Mesendoderm (in vitro differentiated cells): ENCODE measurements around the gene TWIST2.

Source experiments
- DNase-seq: peaks from one replicate; pipeline ENCODE4 v3.0.0; 2013
- H2AK5ac ChIP-seq: 2 replicates; pipeline ENCODE4 v1.6.1; 2013; ENCODE audit warnings: low read length, inconsistent platforms
- H2BK120ac ChIP-seq: 2 replicates; pipeline ENCODE4 v1.6.1; 2013; ENCODE audit warnings: low read depth, mild to moderate bottlenecking, low read length, moderate library complexity, mixed read lengths
- H2BK15ac ChIP-seq: replicated peaks from 2 replicates; pipeline ENCODE4 v1.6.1; 2013; ENCODE audit warnings: low read depth, mild to moderate bottlenecking, moderate library complexity
- H2BK5ac ChIP-seq: 2 replicates; pipeline ENCODE4 v1.6.1; 2013; ENCODE audit warnings: low read length, inconsistent platforms
- H3K18ac ChIP-seq: 2 replicates; pipeline ENCODE4 v1.6.1; 2013; ENCODE audit warnings: mild to moderate bottlenecking, low read length, mixed read lengths
- H3K23ac ChIP-seq: one replicate; pipeline ENCODE4 v1.6.1; 2013; ENCODE audit warnings: low read length
- H3K27ac ChIP-seq: 2 replicates; pipeline ENCODE4 v1.5.1; 2013; ENCODE audit warnings: low read depth, mild to moderate bottlenecking, inconsistent platforms, low read length, moderate library complexity
- H3K27me3 ChIP-seq: 2 replicates; pipeline ENCODE4 v1.6.1; 2013; ENCODE audit warnings: low read length, control low read depth, mild to moderate bottlenecking, inconsistent platforms; ENCODE audit not compliant: insufficient read depth, poor library complexity
- H3K36me3 ChIP-seq: 2 replicates; pipeline ENCODE4 v1.6.1; 2013; ENCODE audit warnings: low read length, inconsistent platforms; ENCODE audit not compliant: control insufficient read depth, insufficient read depth
- H3K4ac ChIP-seq: one replicate; pipeline ENCODE4 v1.6.1; 2013; ENCODE audit warnings: low read depth, mild to moderate bottlenecking, low read length, moderate library complexity
- H3K4me1 ChIP-seq: 2 replicates; pipeline ENCODE4 v1.6.1; 2013; ENCODE audit warnings: low read depth, low read length, inconsistent platforms; ENCODE audit not compliant: control insufficient read depth
- H3K4me2 ChIP-seq: 2 replicates; pipeline ENCODE4 v1.6.1; 2013; ENCODE audit warnings: low read length
- H3K4me3 ChIP-seq: 2 replicates; pipeline ENCODE4 v1.5.1; 2013; ENCODE audit warnings: mild to moderate bottlenecking, low read length
- H3K56ac ChIP-seq: one replicate; pipeline ENCODE4 v1.6.1; 2013; ENCODE audit warnings: low read length
- H3K79me1 ChIP-seq: 2 replicates; pipeline ENCODE4 v1.6.1; 2013; ENCODE audit warnings: low read length, inconsistent platforms
- H3K79me2 ChIP-seq: 2 replicates; pipeline ENCODE4 v1.6.1; 2013; ENCODE audit warnings: mild to moderate bottlenecking, low read length; ENCODE audit not compliant: control insufficient read depth, insufficient read depth
- H3K9ac ChIP-seq: 2 replicates; pipeline ENCODE4 v1.6.1; 2013; ENCODE audit warnings: low read length, inconsistent platforms
- H4K5ac ChIP-seq: one replicate; pipeline ENCODE4 v1.6.1; 2013; ENCODE audit warnings: low read length
- H4K8ac ChIP-seq: one replicate; pipeline ENCODE4 v1.6.1; 2013; ENCODE audit warnings: low read depth, mild to moderate bottlenecking, control low read depth, low read length, moderate library complexity
- WGBS: extraction: QIAGEN DNeasy Blood & Tissue Kit; methylation state at CpG from one replicate; pipeline ENCODE4 v1.1.7; 2013; ENCODE audit warnings: low lambda C conversion rate, missing lambda C conversion rate; ENCODE audit not compliant: insufficient coverage; ENCODE audit errors: extremely low coverage; 5-methylcytosine and 5-hydroxymethylcytosine counted together

Gene TWIST2

DNA sequence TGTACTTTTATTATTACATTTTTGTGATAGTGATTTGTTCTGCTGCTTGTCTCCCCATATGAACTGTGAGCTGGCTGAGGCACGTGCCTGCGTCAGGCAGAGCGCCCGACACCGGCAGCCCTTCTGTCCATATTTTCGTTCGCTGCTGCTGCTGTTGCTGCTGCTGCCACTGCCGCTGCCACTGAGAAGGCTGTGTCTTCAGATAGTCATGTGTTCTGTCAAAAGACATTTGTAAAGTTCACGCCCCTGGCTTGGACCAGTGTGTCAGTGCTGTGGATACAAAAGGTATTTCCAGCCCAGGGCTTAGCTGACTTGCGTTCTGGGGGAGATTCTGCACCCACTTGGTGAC lies 47.0 kb downstream of the TWIST2 start:
- Histone ChIP-seq H2BK15ac (no peak overlapping the region), H2BK120ac (no peak overlapping the region), H3K27me3 (no peaks in the 10 kb centered on the region), H2BK5ac (no peak overlapping the region), H4K5ac (no peak overlapping the region), H3K56ac (no peak overlapping the region), H3K18ac (no peak overlapping the region), H2AK5ac (no peak overlapping the region), H3K36me3 (no peaks in the 10 kb centered on the region), H3K79me2 (no peaks in the 10 kb centered on the region), H3K27ac (no peak overlapping the region), H4K8ac (no peak overlapping the region), H3K4me3 (no peak overlapping the region), H3K4ac (no peak overlapping the region), H3K9ac (no peak overlapping the region), H3K79me1 (no peaks in the 10 kb centered on the region), H3K23ac (no peak overlapping the region), H3K4me1 (peaks cover 9% of the 10 kb centered on the region), H3K4me2 (no peak overlapping the region)
- no CpG with 5 or more reads among the region's 10 CpGs for WGBS
- no peak for DNase-seq

DNA sequence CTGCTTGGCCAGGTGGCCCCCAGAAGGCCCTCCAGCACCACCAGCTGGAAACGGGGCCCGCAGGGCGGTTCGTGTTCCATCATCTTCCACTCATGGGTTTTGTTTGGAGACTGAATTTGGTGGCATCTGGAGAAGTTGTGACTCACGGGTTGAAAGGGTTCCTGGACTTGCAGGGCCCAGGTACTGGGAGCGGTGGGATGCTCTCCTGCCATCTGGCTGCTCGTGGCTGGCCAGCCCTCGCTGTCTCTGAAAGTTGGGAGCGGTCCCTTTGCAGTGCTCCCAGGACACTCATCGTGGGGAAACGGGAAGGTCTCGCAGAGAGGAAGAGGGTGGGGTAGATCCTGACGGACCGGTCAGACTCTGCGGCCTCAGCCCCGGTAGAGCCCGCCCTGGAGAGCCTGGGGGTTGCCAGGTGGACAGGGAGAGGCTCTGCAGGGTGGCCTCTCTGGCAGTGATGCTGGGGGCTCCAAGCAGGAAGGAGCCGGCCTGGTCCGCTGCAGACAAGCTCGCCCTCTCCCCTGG lies 47.5 kb downstream of the TWIST2 start:
- no CpG with 5 or more reads among the region's 20 CpGs for WGBS
- no peak for DNase-seq
- Histone ChIP-seq H3K4me3 (no peak overlapping the region), H3K18ac (peak overlapping the region; percentile 19), H3K9ac (no peak overlapping the region), H2AK5ac (no peak overlapping the region), H3K4ac (no peak overlapping the region), H3K4me1 (peaks cover 9% of the 10 kb centered on the region), H2BK15ac (no peak overlapping the region), H4K8ac (no peak overlapping the region), H3K36me3 (no peaks in the 10 kb centered on the region), H3K79me1 (no peaks in the 10 kb centered on the region), H3K4me2 (no peak overlapping the region), H3K79me2 (no peaks in the 10 kb centered on the region), H2BK120ac (no peak overlapping the region), H3K27ac (no peak overlapping the region), H2BK5ac (no peak overlapping the region), H3K56ac (peak overlapping the region; percentile 80), H3K23ac (no peak overlapping the region), H4K5ac (no peak overlapping the region), H3K27me3 (no peaks in the 10 kb centered on the region)

DNA sequence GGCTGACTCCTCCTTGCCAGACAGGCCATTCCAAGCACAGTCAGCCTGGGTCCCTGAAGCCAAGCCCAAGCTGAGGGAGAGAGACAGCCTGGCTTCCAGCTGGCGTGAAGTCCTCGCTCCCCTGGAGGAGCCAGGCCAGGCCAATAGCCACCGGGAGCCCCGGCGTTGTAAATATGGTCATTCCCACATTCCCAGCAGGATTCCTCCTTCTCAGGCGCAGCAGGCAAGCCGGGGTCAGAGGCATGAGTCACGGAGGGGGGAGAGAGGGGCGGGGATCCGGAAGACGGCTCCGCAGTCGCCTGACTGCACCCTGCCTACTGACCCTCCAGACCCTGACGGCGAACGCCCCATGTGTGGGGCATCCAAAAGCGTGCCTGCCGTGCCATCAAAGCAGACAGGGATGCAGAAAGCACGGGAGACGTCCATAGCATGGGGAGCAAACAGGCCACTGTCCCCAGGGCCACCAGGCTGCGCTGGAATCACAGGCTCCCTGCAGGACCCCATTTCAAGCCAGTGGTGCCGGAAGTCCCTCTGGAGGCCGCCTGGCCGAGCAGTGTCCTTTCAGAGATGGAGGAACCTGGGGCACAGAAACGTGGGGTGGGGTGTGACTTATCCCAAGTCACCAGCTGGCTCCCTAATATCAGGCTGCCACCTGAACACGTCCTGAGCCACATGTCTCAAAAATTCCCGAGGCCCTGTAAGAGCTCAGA lies 48.2 kb downstream of the TWIST2 start:
- Histone ChIP-seq H3K27ac (no peak overlapping the region), H3K9ac (no peak overlapping the region), H2BK5ac (no peak overlapping the region), H3K4me3 (no peak overlapping the region), H3K27me3 (no peaks in the 10 kb centered on the region), H2BK120ac (no peak overlapping the region), H3K4me2 (no peak overlapping the region), H3K18ac (no peak overlapping the region), H4K8ac (no peak overlapping the region), H3K79me2 (no peaks in the 10 kb centered on the region), H3K36me3 (no peaks in the 10 kb centered on the region), H3K23ac (no peak overlapping the region), H3K4ac (no peak overlapping the region), H3K56ac (peak overlapping the region; percentile 80), H3K4me1 (peaks cover 9% of the 10 kb centered on the region), H4K5ac (no peak overlapping the region), H3K79me1 (no peaks in the 10 kb centered on the region), H2BK15ac (no peak overlapping the region), H2AK5ac (no peak overlapping the region)
- peak; percentile 90 for DNase-seq
- no CpG with 5 or more reads among the region's 27 CpGs for WGBS

DNA sequence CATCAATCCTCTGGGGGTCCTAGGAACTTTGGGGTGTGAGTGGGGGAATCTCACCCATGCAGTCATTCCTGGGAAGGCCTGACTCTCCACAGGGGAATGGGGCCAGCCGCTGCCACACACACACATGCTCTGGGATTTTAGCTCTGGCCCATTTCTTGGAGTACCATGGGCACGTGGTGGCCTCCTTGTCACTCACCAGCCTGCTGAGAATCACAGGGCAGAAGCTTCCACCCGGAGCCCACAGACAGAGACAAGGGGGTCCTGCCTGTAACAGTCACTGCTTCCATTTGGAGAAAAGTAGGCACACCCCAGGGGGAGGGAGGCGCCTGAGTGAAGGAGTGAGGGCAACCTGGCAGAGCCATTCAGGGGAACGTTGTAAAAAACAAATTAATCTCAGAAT lies 48.8 kb downstream of the TWIST2 start:
- WGBS, result no CpG with 5 or more reads among the region's 5 CpGs
- DNase-seq, result no peak

DNA sequence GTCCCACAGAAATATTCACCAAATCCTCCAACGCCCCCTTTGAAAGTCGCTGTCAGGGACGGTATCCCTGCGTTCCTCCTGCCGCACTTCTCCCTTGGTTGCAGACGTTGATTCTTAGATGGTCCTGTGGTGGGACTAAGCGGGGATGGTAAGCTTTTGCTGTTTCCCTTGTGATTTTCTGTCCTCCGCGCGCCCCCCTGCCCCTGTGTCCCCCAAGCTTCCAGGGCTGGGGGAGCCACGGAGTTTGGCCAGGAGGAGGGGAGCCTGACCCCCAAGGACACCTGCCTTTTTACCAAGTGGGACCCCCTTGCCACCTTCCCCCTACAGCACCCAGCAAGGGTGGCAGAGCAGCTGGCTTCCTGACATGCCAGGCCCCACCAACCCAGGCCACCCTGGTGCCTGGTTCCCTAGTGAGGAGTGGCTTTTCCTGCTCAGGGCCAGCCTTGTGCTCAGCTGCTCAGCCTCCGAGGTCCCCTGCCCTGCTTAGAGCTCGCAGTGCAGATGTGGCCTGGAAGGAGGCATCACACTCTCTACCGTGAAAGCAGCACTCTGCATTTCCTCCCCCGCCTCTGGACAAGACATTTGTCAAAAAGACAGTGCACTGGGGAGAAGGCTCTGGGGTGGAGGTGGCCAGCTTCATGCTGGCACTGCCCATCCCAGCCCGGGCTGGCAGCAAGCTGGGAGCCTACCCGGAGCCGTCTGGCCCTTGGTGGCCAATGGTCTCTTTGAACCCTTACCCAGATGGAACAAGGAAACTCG lies 49.4 kb downstream of the TWIST2 start:
- Histone ChIP-seq H3K4me2 (no peak overlapping the region), H3K79me2 (no peaks in the 10 kb centered on the region), H3K4me3 (no peak overlapping the region), H4K8ac (no peak overlapping the region), H3K4me1 (peaks cover 9% of the 10 kb centered on the region), H3K4ac (no peak overlapping the region), H4K5ac (no peak overlapping the region), H2AK5ac (no peak overlapping the region), H2BK120ac (no peak overlapping the region), H2BK5ac (no peak overlapping the region), H3K56ac (no peak overlapping the region), H3K27ac (no peak overlapping the region), H3K23ac (no peak overlapping the region), H3K36me3 (no peaks in the 10 kb centered on the region), H3K27me3 (no peaks in the 10 kb centered on the region), H2BK15ac (no peak overlapping the region), H3K18ac (no peak overlapping the region), H3K79me1 (no peaks in the 10 kb centered on the region), H3K9ac (no peak overlapping the region)
- no peak for DNase-seq
- WGBS, result no CpG with 5 or more reads among the region's 19 CpGs

More for the DNA sequence above, 48.8 kb downstream of the TWIST2 start:
- Histone ChIP-seq H3K9ac (no peak overlapping the region), H2BK5ac (no peak overlapping the region), H3K79me2 (no peaks in the 10 kb centered on the region), H3K4me1 (peaks cover 9% of the 10 kb centered on the region), H3K23ac (no peak overlapping the region), H3K4me2 (no peak overlapping the region), H2BK120ac (no peak overlapping the region), H3K18ac (no peak overlapping the region), H2AK5ac (no peak overlapping the region), H3K27ac (no peak overlapping the region), H3K27me3 (no peaks in the 10 kb centered on the region), H3K36me3 (no peaks in the 10 kb centered on the region), H4K5ac (no peak overlapping the region), H3K56ac (peak overlapping the region; percentile 5), H4K8ac (no peak overlapping the region), H3K79me1 (no peaks in the 10 kb centered on the region), H2BK15ac (no peak overlapping the region), H3K4ac (no peak overlapping the region), H3K4me3 (no peak overlapping the region)
